ENCODE data around the gene SLCO4A1.

SLCO4A1 gene, protein sequence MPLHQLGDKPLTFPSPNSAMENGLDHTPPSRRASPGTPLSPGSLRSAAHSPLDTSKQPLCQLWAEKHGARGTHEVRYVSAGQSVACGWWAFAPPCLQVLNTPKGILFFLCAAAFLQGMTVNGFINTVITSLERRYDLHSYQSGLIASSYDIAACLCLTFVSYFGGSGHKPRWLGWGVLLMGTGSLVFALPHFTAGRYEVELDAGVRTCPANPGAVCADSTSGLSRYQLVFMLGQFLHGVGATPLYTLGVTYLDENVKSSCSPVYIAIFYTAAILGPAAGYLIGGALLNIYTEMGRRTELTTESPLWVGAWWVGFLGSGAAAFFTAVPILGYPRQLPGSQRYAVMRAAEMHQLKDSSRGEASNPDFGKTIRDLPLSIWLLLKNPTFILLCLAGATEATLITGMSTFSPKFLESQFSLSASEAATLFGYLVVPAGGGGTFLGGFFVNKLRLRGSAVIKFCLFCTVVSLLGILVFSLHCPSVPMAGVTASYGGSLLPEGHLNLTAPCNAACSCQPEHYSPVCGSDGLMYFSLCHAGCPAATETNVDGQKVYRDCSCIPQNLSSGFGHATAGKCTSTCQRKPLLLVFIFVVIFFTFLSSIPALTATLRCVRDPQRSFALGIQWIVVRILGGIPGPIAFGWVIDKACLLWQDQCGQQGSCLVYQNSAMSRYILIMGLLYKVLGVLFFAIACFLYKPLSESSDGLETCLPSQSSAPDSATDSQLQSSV

DNA sequence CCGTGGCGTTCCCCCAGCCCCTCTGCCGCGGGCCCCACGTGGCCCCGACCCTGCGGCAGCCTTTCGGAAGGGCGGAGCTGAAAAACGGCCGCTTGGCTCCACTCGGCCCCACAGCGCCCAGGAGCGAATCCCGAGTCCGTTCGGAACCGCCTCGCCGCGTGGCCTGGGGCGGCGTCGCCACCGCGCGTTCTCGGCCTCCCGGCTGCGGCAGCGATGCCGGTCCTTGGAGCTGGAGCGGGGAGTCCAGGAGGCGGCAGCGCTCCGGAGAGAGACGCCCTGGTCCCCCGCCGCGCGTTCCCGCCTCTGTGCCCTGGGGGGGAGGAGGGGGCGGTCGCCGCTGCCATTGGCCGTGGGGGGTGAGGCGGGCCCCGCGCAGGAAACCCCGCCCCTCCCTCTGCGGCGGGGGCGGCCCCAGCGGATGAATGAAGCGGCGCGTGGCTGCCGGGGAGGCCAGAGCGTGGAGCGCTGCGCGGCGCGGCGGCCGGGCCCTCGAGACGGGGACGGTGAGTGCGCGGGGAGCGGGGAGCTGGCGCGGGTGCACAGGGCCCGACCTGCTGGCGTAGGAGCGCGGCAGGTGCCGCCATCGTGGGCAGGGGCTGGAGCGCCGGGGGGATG is at the start of gene SLCO4A1:
Gene SLCO4A1 (plus strand): TSS at position 453 of the 615 bp plus-strand sequence. CDS start 13,952 bp downstream, outside the sequence.
- in situ Hi-C loops (cut with MboI; ENCODE audit: low sequenced_read_pairs): no loop called here

DNA sequence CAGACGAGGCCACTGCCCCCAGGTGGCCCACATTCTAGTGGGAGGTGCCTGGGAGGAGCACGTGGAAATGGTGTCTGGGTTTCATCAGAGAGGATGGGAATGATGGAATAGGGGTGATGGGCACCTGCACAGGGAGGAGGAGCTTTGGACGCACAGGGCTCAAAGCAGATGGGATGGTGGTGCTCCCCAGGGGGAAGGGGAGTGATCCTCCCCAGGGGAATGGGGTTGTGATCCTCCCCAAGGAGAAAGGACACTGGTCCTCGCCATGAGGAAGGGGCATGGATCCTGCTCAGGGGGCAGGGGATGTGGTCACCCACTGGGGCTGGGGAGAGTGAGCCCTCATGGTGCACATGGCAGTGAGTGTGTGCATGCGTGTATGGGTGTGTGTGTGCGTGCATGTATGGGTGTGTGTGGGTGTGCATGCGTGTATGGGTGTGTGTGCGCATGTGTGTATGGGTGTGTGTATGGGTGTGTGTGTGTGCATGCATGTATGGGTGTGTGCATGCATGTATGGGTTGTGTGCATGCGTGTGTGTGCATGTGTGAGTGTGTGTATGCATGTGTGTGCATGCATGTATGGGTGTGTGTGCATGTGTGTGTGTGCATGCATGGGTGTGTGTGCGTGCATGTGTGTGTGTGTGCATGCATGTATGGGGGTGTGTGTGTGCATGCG is 49.7 kb upstream of the SLCO4A1 start:
- in situ Hi-C loops (cut with MboI; ENCODE audit: low sequenced_read_pairs): no loop called here

DNA sequence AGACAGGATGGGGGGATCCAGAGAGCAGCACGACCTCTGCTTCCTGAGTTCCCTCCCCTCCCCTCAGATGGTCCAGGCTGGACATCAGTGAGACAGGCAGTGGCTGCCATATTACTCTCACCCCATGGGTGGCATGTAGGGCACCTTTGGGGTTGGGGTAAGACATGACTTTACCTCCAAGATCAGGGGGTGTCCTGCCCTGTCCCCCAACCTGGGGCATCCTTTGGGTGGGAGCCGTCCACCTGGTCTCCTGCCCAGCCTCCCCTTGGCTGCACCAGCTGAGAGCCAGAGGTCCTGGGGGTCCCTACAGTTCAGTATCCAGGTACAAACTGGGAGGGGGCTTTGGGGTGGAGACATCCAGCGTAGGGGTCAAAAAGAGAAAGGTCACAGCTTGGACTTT is 48.7 kb upstream of the SLCO4A1 start:
- in situ Hi-C loops (cut with MboI; ENCODE audit: low sequenced_read_pairs): no loop called here

DNA sequence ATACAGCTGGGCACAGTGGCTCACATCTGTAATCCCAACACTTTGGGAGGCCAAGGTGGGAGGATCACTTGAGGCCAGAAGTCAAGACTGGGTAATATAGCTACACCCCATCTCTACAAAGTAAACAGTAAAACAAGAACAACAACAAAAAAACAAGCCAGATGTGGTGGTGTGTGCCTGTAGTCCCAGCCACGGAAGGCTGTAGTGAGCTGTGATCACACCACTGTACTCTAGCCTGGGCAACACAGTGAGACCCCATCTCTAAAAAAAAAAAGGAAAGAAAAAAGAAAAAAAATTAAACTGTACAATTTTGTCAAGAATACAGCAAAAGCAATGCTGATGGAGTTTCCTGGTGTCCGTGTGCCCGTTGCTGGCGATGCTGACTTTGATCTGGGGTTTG is 47.2 kb upstream of the SLCO4A1 start:
- in situ Hi-C loops (cut with MboI; ENCODE audit: low sequenced_read_pairs): no loop called here

DNA sequence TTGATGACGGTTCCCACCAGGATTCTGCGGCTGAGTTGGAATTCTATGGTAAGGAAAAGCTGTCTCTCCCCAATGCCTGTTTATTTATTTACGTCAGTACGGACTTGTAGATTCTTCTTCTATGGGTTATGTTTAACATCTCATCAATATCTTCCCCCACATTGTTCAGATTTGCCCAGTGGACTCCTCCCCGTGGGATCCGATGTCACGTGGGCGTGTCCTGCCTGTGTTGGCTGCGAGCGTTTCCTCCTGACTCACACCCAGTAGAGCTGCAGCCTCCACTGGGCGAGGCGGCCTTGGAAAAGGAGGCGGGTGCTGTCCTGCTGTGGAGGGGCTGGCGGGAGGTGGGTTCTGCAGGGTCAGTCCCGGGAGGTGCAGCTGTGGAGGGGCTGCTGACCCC is 46.8 kb upstream of the SLCO4A1 start:
- in situ Hi-C loops (cut with MboI; ENCODE audit: low sequenced_read_pairs): no loop called here

DNA sequence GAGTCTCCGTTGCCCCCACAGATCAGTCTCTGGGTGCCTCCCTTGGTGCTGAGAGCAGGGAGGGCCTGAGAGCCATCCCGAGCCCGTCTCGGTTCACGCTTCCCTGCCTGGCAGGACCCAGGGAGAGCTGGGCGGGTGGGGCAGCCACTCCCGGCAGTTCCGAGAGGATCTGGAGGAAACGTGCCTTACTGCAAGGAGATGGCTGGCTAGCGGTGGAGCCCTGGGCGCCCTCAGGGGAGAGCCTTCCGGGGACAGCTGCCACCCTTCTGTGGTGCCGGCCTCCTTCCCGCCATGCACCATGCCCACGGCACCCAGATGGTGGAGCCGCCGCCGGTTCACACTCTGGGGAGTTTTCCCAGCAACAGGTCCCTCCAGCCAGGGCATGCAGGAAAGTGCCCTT is 45.8 kb upstream of the SLCO4A1 start:
- in situ Hi-C loops (cut with MboI; ENCODE audit: low sequenced_read_pairs): no loop called here

DNA sequence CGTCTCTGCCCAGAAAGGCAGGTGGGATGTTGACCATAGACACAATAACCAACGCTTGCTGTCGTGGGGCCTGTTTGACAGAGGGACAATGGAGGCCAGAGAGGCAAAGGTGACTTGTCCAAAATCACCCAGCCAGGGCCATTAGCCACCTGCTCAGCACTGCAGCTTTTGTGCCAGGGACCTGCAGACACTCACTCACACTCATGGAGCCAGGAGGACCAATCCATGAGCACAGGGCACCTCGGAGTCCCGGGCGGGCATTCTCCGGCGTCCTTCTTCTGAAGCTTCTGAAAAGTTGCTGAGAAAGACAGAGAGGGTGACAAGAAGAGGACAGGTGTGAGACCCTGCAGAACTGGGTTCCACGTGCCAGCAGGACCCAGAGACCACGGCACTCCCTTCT is 45.4 kb upstream of the SLCO4A1 start:
- in situ Hi-C loops (cut with MboI; ENCODE audit: low sequenced_read_pairs): no loop called here

DNA sequence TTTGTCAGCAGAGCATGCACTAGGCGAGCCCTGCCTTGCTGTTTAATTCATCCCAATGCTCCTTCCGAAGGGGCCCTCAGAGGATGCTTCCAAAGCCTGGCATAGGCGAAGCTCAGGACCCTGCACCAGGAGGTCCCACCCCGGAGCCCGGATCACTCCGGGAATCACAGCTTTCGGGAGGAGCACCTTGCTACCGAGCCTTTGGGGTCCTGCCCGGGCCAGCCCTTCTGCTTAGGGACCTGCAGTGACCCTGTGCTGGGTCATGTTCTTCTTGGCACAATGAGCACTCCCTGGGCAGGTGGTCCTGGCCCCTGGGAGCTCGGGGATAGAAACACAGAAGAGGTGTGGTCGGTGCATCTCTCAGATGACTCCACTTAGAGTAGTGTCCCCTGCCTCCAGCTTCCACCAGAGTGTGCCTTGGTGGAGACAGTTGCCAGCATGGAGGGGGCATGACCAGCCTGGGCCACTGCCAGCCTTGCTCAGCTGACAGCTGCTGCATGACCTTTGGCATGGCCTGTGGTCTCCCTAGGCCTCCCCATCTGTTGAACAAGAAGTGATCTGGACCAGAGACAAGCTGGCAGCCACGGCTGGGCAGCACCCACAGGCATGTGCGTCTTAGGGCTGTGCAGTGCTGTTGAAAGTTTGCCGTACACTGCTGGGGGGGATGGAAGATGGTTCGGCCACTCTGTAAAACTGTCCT is 44.7 kb upstream of the SLCO4A1 start:
- in situ Hi-C loops (cut with MboI; ENCODE audit: low sequenced_read_pairs): no loop called here

DNA sequence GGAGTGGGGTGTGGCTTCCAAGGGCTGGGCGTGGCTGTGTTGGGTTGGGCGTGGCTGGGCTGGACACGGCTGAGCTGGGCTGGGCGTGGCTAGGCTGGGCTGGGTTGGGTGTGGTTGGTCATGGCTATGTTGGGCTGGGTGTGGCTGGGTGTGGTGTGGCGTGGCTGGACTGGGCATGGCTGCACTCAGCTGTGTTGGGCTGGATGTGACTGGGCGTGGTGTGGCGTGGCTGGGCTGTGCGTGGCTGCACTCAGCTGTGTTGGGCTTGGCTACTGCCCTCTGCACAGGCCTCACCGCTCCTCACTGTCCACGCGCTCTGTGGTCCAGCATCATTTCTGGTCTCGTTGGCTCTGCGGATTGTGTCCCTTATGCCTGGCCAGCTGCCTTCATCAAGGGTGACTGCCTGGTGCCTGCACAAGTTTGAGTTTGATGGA is 43.5 kb upstream of the SLCO4A1 start:
- in situ Hi-C loops (cut with MboI; ENCODE audit: low sequenced_read_pairs): no loop called here

DNA sequence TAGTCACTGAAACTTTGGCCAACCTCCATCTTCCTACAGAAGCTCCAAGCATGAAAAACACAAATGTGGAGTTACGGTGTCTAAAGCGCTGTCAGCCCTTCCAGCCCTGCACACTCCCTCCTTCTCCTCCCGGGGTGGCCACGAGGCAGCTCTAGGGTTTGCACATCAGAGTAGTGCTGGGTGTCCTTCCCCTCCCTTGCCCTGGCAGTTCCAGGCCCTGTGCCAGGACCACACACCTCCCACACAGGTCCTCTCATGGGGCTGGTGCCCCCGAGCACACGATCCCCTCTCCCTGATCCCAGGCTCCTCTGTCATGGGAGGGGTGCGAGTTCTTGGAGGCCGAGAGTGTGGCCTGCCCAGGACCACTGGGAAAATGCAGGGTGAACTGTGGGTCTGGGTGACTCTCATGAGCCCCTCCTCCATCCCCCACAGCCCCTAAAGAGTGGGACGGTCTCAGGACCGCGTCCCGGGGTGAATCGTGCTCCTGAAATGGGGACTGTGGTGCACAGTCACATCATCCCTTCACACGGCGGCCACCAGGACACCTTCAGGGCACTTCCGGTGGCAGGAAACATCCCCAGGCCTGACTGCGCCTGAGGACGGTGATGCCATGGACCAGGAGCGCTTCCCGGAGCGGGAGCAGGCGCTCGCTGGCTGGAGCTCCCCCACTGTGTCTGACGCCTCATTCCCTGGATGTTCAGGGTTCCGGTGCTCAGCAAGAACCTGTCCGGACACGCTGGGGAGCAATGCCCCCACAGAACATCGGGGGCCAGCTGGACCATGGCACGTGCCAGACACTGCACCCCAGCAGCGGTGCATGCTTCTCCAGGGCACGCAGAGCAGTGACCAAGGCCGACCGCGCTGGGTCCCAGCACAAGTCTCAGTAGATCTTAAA is 42.8 kb upstream of the SLCO4A1 start:
- in situ Hi-C loops (cut with MboI; ENCODE audit: low sequenced_read_pairs): no loop called here

DNA sequence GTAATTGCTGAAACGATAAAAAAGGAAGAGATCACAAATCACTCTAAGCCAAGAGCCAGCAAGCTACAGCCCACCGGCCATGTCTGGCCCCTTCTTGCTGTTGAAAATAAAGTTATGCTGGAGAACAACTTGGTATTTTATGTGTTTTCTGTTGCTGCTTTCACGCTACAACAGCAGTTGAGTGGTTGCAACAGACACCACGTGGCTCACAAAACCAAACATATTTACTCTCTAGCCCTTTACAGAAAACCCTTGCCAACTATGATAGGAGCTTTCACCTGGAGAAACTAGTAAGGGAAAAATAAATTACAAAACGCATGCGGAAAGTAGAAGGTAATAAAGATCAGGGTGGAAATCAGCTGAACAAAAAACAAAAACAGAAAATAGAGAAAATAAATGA is 41.1 kb upstream of the SLCO4A1 start:
- in situ Hi-C loops (cut with MboI; ENCODE audit: low sequenced_read_pairs): no loop called here

DNA sequence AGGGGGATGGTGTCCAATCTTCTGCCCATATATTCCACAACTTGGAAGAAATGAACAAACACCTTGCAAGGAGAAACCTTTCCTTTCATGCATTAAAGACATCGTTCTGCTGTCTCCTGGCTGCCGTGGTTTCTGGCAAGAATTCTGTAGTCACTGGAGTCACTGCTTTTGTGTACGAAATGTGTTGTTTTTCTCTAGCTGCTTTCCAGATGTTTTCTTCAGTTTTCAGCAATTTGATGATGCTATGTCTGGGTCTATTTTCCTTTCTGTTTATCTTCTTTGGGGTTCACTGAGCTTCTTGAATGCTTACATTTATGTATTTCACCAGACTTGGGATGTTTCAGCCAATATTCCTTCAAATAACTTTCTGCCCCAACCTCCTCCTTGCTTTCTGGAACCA is 40.6 kb upstream of the SLCO4A1 start:
- in situ Hi-C loops (cut with MboI; ENCODE audit: low sequenced_read_pairs): no loop called here

DNA sequence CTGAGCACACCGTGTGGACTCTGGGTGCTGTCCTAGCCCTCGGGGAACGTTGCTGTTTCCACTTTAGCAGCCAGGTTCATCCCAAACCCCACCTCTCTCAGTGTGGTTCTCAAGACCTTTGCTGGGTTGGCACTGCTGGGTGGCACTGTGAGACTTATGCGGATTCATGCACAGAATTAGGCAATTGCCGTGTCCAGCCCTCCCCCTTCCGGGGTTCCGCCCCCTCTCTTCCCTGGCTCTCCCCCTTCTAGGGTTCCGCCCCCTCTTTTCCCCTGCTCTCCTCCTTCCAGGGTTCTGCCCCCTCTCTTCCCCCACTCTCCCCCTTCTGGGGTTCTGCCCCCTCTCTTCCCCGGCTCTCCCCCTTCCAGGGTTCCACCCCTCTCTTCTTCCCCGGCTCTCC is 39.8 kb upstream of the SLCO4A1 start:
- in situ Hi-C loops (cut with MboI; ENCODE audit: low sequenced_read_pairs): no loop called here

DNA sequence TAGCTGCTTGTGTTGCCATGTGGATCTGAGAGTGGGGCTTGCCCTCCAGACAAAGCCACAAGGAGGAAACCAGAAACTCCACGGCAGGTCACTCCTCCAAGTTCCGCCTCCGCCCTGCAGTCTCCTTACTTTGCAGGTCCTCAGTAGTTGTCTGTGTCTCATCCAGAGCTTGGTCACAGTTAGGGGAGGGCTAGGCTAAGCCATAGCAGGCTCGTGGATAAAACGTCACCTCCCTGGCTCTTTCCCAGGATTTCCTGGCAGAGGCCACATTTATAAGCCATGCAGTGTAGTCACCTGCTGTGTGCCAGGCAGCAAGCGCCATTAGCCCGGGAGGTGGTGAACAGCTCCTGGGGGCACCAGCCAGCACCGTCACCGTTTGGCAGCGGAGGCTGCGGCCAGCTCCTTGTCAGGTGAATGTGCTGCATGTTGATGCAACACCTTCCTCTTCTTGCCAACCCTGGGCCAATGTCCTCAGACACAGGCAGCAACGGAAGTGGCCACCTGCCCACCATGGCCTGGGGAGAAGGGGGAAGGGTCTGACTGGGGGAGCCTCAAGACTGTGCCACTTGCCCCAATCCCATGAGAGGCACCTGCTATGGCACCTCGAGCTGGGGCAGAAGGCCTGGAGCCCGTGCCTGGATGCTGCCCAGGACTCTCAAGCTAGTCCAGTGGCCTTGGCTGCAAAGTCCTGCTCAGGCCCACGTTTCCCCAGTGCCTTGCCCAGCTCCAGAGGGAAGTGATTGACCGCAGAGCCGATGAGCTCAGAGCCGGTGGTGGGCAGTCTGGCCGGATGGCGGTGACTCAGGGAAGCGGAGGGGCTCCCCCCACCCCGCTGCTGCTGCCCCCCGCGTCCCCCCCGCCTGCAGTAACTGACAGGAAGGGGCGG is 39.0 kb upstream of the SLCO4A1 start:
- in situ Hi-C loops (cut with MboI; ENCODE audit: low sequenced_read_pairs): no loop called here

DNA sequence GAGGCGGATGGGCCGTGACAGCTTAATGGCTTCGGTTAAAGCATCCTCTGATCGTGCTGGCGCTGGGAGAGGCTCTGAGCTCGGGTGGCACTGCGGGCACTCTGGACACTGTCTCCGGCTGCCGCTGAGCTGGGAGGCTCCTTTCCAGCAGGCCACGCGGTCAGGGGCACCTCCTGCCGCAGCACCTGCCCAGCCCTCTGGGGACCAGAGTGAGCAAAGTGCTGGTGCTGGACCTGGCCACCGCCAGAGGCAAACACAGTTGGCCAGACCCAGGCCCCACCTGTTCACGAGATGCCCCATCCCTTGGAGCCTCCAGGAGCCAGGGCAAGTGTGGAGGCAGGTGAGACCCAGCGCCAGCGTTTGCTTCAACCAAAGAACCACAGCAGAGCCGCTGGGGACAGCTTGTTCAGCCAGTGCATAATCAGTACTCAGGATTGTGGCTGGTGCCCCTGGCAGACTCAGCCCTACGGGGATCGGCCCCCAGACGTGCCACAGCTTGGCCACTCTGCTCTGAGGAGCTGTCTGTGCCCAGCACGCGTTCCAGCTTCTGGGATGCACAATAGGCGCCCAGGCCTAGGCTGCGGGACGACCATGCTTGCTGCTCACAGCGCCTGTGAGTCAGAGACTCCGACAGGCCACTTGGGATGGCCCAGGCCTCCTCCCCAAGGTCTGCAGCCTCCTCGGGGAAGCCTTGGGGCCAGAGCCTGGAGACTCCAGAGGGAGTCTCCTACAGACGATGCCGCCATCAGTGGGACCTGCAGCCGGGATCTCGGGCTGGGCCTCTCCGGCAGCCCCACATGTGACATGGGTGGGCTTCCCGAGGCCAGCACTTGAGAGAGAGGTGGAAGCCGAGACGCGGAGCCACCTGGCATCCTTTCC is 38.2 kb upstream of the SLCO4A1 start:
- in situ Hi-C loops (cut with MboI; ENCODE audit: low sequenced_read_pairs): no loop called here

DNA sequence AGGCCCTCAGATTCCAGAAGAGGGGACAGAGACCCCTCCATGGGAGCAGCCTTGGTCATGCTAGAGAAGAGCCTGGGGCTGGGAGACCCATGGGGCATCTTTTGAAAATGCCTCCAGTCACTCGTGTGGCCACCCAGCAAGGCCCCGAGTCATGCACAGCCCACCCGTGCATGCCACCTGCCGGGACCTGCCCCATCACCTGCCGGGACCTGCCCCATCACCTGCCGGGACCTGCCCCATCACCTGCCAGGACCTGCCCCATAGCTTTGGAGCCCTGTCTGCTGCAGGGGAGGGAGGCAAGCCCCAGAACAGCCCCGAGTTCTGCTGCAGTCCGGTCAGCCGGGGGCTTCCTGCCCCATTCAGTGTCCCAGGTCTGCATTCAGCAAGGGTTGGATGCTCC is 37.5 kb upstream of the SLCO4A1 start:
- in situ Hi-C loops (cut with MboI; ENCODE audit: low sequenced_read_pairs): no loop called here

DNA sequence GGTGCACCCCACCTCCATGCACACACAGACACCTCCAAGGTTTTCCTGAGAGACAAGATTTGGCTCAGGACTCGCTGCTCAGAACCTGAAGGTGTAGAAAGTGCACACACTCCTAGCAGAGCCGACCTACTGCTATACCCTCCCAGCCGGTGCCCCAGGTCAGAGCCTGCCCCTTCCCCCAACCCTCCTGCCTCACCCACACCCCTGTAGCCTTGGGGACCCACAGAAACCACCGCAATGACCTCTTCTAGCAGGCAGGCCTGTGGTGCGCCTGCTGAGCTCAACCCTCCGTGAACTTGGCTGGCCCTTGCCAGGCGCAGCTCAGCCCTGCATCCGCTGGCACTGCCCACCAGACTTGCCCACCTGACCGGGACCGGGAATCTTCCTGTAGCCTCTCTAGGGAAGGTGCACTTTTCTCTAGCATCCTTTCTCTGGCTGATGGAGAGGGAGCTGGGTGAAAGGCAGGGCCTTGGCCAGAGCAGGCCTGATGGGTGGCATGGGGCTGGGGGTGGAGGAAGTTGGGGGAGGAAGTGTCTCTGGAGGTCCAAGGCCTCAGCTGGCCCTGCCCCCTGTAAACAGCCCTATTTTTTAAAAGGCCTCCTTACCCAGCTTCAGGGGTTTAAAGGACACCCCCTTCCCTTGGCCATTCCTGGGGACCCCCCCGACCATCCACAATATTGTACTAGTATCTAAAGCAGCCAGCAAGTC is 36.9 kb upstream of the SLCO4A1 start:
- in situ Hi-C loops (cut with MboI; ENCODE audit: low sequenced_read_pairs): no loop called here

All from HL-60/S4 (cell line).